Left lobe of liver (tissue), 2 donors: ENCODE data around the gene UBN1. TPM values are rescaled to one million over a fixed set of nuclear protein-coding genes. Genes with fewer than 3 reads are reported as not detected.
"Not testable (repeated sequence)": the region's sequence is repeated elsewhere in the genome, so short reads cannot be mapped to it uniquely, and the experiment has no call there.

Source experiments
- ATAC-seq: fragments of 200-7000 bp; cut with Tn5 transposase; one replicate; pipeline ENCODE4 v1.9.1; 2020; ENCODE audit warnings: mild to moderate bottlenecking, moderate library complexity
- DNase-seq: peaks from one replicate; pipeline ENCODE4 v3.0.0-alpha.2; 2020; ENCODE audit warnings: low spot score
- total RNA-seq: library from RNA; stranded (reverse); gene quantifications from one replicate; pipeline ENCODE4 v1.2.1, GENCODE V29; 2021
- donor health status: DM: no; HTN: no; CAD: no; lungs with moderate emphysema.
- donor health status: DM: no; HTN: yes; CAD: no.

UBN1 gene
- total RNA-seq, 1 donor from 2014 or later, result 18.9 TPM

GRCh38 chr16:4926928-4927327, 79.6 kb downstream of the UBN1 start:
- DNase-seq, result no peak
- no peak for ATAC-seq

- DNase-seq (no peak), ATAC-seq (no peak)
Measured at GRCh38 chr16:4927661-4928060, 80.4 kb downstream of the UBN1 start.

- DNase-seq, result no peak
Measured at GRCh38 chr16:4928227-4928626, 80.9 kb downstream of the UBN1 start.

GRCh38 chr16:4929619-4930018, 82.3 kb downstream of the UBN1 start:
- DNase-seq, ATAC-seq: not testable (repeated sequence)

More at GRCh38 chr16:4928227-4928626, 80.9 kb downstream of the UBN1 start:
- ATAC-seq, result no peak

GRCh38 chr16:4931381-4931780, 84.1 kb downstream of the UBN1 start:
- DNase-seq (no peak), ATAC-seq (no peak)

Other genes starting within 250 kb of the UBN1 start
- gene UBALD1, start 232.6 kb upstream of the UBN1 start, total RNA-seq, result 19.1 TPM
- 59.5 TPM for gene MGRN1, start 222.7 kb upstream of the UBN1 start, total RNA-seq
- 40.4 TPM for gene NUDT16L1, start 153.9 kb upstream of the UBN1 start, total RNA-seq
- gene ANKS3, start 113.2 kb upstream of the UBN1 start, total RNA-seq, result 10.6 TPM
- gene DNAAF8, start 112.9 kb upstream of the UBN1 start, total RNA-seq, result 0.45 TPM
- 9.5 TPM for gene ZNF500, start 80.3 kb upstream of the UBN1 start, total RNA-seq
- gene SEPTIN12, start 59.1 kb upstream of the UBN1 start, total RNA-seq, result not detected
- 0.60 TPM for gene SMIM22, start 52.1 kb upstream of the UBN1 start, total RNA-seq
- 21.5 TPM for gene ROGDI, start 44.8 kb upstream of the UBN1 start, total RNA-seq
- gene GLYR1, start 193 bp upstream of the UBN1 start, total RNA-seq, result 47.1 TPM
- 26.4 TPM for gene PPL, start 89.7 kb downstream of the UBN1 start, total RNA-seq
- gene SEC14L5, start 110.8 kb downstream of the UBN1 start, total RNA-seq, result 0.33 TPM
- gene NAGPA, start 186.5 kb downstream of the UBN1 start, total RNA-seq, result 7.1 TPM
- not detected for gene C16orf89, start 218.5 kb downstream of the UBN1 start, total RNA-seq
- gene ALG1, start 224.4 kb downstream of the UBN1 start, total RNA-seq, result 14.9 TPM